GM21737 (cell line): Measurements from ENCODE around the gene CATSPER3.

ENCODE experiments used
- ATAC-seq: cut with Tn5 transposase; IDR thresholded peaks from one replicate; pipeline ENCODE4 v1.9.1; 2021; ENCODE audit warnings: mild to moderate bottlenecking, moderate library complexity; ENCODE audit not compliant: unreplicated experiment

Gene CATSPER3

DNA sequence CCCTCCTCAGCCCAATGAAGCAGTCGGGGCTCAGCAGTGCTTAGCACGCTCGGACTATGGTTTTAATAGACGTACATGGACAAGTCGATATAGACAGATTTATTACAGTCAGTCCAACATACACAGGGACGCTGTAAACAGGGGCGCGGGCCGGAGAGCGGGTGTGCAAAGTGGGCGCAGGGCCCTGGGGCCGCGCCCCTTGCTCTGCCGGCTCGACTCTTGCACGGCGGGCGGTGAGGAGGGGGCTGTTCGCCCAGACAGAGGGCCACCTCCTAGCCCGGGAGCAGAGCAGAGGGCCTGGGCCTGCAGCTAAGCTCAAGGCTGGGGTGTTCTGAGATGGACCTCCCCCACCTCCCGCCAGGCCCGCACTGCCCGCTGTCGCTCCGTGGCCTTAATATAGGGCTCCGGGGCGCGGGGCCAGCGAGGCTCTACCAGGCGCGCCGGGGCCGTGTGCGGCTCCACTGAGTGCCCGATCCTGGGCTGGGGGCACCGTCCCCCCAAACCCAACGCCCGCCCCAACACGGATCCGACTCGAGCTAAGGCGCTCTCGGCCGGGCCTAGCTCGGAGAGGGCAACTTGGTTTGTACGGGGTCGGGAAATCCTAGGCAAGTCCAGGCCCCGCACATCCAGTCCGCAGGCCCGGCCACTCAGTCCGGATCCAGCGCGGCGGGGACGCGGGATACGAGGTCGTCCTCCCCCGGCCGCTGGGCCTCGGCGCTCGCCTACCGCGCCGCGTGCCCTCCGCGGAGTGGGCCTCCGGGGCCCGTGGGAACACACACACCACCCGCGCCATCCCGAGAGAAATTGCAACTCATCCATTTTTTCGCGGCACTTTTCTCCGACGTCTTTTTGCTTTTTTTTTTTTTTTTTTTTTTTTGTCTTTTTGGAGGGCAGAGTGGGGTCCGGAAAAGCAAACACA lies 60.2 kb downstream of the CATSPER3 start:
- ATAC-seq: no peak

DNA sequence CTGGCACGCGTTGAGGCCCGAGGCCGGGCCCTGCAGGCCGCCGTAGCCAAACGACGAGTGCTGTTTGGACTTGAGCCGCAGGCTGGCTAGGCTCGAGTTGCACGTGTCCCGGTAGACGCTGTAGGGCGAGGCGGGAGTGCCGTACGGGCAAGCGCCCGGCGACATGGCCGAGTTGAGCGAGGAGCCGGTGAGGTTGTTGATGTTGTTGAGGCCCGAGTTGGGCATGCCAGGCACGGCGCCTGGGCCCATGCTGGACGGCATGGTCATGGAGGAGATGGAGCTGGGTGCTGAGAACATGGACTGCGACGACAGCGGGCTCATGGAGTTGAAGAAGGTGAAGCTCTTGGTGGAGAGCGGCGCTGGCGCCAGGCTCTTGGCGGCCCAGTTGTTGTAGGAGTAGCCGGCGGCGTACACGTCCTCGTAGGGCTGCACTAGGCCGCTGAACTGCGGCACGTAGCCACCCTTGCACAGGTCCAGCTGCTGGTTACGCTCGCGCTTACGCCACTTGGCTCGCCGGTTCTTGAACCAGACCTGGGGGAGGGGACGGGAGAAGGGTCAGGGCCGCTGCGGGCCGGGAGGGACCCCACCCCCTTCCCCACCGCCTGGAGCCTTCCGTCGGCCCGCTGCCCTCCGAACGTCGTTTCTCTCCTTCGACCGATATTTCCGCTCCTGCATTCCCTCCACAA lies 61.2 kb downstream of the CATSPER3 start:
- ATAC-seq: no peak

DNA sequence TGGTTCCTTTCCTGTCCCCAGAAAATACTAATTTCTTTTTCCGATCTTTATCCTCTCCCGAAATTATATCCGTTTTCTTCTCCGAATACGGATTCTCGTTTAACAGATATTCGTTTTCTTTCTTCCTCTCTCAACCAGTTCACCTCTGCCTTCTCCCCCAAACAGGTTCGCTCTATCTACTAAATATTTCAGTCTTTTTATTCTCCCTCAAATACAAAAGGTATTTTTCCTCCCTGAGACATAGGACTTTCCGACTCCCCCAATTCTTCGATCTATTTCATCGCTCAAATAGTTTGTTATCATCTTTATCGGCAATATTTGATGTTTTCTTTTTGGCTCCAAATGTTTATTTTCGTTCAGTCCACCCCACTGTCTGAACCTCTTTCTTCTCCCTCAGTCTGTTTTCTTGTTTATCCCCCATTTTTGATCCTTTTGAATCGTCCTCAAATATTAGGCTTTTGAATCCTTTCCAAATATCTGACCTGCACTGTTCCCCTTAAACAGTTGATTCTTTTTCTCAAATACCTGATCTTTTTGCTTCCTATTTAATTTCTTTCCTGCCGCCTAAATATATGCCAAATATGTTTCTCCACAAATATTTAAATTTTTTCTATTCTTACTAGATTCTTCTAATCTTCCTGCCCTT lies 61.9 kb downstream of the CATSPER3 start:
- ATAC-seq: no peak

DNA sequence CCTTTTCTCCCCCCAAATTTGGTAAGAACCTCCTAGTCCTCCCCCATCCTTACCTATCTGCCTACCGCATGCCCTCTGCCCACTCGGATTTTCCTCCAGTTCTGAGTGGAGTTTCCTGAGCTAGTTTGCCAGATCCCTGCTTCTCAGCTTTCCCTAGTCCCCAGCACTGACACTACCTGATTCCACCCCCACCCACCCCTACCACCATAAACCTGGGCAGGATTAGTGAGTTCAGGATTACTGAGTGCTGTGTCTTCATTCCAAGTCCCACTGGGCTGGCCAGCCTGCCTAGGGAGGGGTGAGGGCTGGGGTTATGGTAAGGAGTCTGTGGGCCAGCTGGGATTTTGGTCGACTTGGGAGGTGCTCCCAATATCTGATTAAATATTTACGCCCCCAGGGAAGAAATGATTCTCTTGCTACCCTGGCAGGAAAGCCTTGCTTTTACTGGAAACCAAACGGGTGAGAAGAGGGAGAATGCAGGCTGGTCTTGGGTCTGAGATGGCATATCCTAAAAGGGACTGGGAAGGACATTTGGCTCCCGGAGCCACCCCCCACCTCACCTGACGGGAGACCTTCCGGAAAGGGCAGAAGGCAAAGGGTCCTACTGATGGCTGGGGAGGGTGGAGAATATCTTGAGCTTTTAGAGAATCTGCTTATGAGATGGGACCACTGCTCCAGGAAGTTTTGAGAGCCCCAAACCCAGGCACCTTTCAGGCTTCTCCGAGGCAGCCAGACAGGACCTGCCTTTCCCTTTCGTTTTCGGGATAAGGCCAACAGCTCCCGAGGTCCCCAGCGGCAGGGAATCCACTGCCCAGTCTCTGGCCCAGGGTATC lies 62.6 kb downstream of the CATSPER3 start:
- ATAC-seq: no peak

DNA sequence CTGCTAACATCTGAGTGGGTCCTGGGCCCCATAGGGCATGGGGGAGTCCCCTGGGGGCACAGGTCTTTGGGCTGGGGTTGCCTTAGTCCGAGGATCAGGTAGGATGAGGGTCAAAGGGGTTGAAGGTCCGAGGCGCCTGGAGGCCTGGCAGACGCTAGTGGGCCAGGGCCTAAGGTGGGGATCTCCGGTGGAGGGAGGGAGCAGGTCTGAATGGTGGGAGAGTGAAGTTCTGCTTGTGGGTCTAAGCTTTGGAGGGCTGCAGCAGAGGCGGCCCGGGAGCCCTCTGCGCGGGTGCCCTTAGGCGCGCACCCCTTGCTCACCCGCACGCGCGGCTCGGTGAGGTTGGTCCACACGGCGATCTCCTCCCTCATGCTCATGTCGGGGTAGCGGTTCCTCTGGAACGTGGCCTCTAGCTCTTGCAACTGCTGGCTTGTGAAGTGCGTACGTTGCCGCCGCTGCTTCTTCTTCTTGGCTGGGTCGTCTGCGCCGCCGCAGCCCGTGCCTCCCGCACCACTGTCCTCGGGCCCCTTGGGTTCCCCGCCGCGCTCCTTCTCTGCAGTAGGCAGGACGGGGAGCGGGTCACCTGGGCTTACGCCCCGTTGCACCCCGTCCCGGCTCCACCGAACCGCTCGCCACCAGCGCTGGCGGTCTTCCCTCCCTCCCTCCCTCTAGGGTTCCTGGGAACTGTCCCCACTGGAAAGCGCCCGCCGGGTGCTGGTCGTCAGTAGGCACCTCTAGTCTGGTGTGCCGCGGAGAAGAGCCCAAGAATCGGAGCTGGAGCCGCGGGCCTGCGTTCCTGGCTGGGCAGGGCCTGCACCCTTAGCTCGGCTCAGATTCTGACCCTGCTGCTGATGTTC lies 63.5 kb downstream of the CATSPER3 start:
- no peak for ATAC-seq

DNA sequence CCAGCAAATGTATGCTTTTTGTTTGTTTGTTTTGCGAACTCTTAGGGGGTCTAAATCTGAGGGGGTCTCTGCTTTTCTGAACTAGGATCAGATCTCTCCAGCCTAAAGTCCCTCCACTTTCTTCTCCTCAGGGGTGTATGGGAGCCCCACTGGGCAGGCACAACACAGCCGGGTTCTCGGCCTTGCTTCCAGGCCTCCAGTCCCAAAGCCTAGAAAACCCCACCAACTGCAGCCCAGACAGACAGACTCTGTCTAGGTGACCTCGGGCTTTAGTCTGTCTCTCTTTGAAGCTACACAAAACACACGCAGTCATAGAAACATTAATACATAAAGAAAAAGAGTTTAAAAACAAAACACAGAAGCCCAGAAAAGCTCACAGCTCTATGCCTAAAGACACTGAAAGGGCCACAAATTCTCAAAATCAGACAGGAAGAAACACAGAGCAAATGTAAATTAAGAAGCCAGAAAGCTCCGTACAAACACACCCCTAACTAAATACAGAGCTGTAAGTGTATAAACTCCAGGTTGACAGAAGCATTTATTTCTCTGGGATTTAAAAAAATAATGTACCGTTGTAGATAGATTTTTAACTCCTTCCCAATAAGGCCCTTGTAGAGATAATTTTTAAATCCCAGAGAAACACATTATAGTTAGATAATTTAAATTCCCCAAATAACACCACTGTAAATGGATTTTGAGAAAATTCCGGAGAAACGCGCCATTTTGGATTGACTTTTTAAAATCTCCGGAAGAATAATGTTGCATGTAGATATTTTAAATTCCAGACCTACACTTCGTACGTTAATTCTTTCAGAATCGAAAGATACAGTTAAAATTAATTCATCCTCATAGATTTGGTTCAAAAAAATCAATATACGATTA lies 64.3 kb downstream of the CATSPER3 start:
- no peak for ATAC-seq

DNA sequence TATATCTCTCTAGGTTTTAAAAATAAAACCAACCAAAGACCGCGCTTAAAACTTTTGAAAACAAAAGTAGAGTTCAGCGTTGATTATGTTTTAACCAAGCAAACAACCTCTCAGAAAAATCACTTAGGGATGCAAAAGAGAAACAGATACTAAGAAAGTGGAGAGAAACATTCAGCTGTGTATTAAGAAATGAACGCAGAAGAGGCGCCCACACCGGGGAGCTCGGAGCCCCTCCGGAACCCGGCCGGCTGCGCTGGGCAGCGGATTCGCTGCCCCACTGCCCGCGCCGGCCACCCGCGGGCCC lies 64.9 kb downstream of the CATSPER3 start:
- ATAC-seq: no peak

DNA sequence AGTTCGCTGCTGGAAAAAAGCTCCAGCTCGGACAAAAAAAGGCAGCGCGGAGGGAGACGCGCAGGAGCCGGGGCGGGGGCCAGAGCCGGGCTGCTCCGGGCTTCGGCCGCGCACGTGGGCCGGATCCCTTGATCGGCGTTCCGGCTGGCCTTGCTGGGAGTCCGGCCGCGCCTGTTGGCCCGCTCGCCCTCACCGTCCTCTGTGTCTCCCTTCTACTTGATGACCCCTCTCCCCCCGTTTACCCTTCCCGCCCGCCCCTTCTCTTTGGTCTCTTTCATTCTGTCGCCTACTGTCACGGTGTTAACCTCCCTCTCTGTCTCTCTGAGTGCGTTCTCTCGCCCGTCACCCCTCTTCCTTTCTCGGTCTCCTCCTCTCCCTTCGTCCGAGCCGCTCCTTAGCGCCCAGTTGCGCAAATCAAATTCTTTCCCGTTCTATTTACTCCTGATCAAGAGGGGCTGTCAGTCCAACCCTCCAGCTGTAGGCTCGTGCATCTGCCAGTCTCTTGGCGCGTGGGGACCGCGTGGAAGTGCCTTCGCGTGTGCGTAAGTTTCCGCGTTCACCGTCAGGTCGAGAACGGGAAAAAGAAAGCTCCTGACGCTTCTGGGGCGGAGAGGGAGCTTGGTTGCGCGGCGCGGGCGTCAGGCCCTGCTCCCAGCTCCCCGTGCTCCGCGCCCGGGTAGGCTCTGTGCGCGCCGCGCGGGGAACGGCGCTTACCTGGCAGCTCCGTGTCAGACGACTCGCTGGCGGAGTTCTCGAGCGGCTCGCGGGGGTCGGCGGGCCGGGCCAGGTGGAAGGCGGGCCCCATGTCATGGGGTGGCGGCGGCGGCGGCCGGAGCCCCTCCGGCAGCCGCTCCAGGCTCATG lies 65.5 kb downstream of the CATSPER3 start:
- no peak for ATAC-seq

DNA sequence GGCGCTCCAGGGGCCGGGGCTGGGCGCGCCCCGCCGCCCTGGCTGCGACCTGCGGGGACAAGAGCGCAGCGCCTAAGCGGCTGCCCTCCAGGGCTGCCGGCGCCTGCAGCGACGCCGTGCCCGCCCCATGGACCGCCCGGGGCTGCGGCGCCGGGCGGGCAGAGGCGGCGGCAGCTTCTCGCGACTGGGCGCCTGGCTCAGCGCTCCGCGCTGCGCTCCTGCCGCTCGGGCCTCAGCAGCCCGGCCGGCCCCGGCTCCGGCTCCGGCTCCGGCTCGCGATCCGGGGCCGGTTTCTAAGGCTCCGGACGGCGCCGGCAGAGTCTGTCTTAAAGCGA lies 66.2 kb downstream of the CATSPER3 start, which contains the start of gene PITX1:
Gene PITX1 (minus strand): TSS at position 328 of the 335 bp plus-strand sequence. CDS start 347 bp downstream, outside the sequence.
- ATAC-seq: no peak

DNA sequence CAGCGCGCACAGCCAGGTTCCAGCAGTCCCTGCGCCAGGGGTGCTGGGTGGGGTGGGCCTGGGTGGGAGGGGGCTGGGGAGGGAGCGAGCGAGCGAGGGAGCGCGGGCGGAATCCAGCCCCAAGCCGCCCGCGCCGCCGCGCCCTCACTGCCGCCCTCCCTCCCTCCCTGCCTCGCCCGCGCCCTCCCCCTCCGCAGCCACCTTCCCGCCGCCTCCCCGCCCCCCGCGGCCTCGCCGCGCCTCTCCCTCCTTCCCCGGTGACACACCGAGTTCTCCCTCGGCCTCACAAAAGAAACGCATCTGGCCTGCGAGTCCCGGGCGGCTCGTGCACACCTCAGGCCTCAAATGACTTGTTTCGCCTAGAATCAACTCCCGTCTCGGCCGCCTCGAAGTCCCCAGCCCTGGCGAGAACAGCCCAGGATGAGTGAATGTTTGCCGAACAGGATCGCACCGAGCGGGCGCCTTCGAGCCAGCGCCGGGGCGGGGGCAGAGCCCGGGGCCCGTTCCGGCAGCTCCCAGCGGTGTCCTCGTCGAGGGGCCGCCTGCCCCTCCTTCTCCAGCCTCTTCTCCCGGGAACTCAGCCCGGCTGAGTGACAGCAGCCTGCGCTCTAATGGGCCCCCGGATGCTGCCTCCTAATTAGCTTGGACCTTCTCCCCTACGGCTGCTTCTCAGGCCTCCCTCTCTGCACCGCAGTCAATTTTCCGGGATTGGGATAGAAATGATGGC lies 66.7 kb downstream of the CATSPER3 start:
- ATAC-seq: no peak

DNA sequence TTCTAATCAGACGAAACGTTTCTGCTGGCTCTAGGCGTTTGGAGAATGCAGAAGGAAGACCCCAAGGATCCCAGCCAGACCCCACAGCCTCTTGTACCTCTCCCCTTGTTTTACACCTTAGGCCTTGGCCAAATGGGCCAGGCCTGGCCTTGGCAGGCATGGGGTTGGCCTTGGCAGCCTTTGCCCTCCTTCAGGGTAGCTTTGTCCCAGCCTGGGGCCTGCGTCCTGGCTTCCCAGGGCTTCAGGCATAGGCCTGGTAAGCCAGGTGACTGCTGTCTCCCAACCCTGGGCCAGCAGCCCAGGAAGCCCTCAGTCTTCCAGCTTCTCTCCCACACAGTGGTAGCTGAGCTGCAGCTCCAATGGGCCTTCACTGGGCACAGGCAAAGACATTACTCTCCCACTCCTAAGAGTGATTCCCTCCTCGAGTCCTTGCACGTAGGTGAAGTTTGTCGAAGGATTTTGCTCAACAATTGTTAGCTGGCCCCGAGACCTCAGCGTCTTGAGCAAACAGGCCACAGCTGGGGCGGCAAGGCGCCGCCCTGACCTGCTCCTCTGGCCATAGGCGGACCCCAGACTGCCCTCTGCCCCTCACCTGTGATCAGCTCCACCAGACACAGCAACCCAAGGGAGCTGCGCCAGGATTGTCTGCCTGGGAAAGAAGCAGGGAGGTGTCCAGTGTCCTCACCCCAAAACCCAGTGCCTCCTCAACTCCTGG lies 67.4 kb downstream of the CATSPER3 start:
- ATAC-seq: no peak

DNA sequence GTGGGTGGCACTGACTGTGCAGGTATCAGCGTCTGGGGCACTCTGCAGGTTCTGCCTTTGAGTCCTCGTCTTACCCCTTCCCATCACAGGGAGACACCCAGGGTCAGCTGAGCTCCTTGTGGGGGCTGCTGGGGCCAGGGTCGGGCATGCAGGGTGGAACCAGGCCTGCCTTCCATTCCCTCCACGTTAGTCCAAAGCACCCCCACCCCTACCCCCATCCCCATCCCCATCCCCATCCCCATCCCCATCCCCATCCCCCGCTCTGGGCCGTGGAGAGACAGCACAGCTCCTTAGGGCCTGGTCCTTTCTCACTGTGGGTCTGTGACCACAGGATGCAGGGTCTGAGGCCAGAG lies 67.9 kb downstream of the CATSPER3 start:
- ATAC-seq: no peak

DNA sequence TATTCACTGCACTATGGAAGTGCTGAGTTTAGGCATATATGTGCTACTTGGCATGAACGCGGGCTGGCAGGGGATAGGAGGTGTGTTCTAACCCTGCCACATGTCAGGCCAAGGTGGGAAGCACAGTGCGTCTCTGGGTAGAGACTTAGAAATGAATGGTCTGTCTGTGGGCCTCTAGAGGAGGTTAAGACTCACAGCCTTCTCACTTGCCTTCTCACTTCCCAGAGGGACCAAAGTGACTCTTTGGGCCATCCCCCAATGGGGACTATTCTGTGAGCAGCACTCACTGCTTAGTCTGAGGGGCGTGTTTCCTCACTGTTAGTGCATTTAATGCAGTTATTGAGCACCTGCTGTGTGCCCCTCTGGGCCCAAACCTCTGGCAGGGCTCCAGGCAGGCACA lies 68.7 kb downstream of the CATSPER3 start:
- ATAC-seq: no peak

DNA sequence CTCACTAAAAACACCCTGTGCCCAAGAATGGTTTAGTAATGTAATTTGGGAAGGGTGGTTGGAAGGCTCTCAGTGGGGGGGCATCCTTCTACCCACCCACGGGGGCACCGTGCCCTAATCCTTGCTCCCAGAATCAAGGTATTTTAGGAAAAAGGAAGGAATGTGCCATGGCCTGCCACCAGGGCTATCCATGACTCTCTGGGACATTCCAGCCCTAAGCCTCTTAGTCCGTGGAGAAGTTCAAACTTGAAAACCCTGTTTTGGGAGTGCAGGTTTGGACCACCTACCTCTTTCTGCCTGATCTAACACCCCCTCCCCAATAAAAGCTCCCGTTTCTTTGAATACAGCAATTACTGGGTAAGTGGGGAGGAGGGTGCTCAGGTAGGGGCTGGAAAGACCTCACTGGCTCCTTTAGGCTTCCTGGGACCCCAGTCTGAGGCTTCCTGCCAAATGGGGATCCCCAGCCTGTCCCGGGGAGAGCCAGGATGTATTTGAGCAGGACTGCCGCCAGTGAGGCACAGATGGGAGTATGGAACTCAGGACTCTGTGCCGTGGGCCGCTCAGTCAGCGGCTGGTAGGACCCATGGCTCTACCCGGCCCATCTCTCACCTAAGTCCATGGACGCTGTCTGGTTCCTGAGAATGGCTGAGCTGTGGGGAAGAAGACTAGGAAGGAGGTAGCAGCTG lies 70.0 kb downstream of the CATSPER3 start:
- ATAC-seq: no peak

DNA sequence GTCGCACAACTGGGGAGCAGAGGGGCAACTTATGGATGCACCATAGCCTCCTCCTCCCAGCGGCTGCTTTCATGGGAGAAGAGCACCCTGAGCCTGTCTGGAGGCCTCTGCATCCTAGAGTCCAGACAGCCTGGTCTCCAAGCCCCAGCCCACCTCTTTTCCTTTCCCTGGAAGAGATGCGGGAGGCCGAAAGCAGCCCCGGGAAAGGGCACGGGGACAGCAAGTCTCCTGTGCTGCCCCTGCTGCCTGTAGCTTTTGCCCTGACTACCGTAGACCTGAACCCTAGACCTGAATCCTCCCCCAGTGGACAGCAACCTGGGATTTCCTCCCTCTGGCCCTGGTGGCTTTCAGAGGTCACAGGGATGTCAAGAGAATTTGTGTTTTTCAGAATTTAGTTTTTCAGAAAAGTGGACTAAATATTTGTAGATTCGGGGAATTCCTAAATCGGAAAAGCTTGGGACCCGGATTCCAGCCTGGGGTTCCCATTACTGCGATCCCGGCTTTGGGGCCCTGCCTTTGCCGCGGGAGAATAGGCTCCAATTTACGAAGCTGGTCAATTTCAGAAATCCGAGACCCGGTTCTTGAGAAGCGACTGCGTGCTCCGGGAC lies 70.6 kb downstream of the CATSPER3 start:
- ATAC-seq: no peak

DNA sequence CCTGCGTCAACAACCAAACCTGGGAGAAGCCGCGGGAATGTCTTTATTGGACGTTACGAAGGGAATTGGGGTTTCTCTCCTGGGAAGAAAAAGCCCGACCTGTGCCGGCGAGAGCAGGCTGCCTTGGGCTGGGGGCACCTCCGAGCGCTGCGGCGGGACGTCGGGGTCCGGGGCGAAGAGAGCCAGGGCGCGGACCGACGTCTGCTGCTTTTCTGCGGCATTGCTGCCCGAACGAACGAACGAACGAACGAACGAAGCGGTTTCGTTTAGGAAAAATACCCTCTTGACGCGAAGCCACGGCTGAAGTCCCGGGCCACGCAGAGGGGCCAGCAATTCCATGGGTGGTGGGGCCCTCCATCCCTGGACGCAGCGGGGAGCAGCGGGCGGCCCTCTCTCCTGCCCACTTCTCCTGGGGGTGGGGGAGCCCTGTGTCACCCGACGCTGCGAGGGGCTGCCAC lies 71.1 kb downstream of the CATSPER3 start:
- ATAC-seq: no peak
